Measurements from ENCODE around the gene SETBP1.

DNA sequence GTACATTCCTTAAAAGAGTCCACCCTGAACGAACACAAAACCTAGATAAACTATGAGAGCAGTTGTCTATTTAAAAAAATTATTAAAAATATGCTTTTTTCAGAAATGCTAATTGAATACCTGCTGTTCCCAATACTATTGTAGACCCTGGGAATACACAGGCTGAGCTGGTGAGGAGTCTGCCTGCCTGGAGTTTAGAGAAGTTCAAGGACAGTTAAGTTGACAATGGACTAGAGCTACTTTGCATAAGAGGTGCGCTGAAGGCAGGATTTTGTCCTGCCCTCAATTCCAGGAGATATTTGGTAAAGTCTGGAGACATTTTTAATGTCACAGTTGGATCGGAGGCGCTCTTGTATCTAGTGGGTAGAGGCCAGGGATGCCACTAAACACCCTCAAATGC is 110.2 kb downstream of the SETBP1 start:
- TF ChIP-seq POLR2AphosphoS5 (IDR thresholded peaks at IDR 0.05; ENCODE audit: borderline replicate concordance, low read depth, low read length): no peak
- TF ChIP-seq EZH2 (IDR thresholded peaks at IDR 0.05): no peak
- TF ChIP-seq FOXP2 (optimal IDR thresholded peaks at IDR 0.05; ENCODE audit: control extremely low read depth, extremely low read length, insufficient read depth): no peak

Measured in SK-N-MC (cell line).